Erythroblast (primary cell): ENCODE measurements around the gene MACROD2.

ENCODE experiments used
- GATA1 ChIP-seq: IDR thresholded peaks from 2 replicates; pipeline ENCODE4 v1.6.1; 2011; ENCODE audit warnings: low read depth, mild to moderate bottlenecking, control low read depth, low read length, moderate library complexity
- POLR2A ChIP-seq: IDR thresholded peaks from 2 replicates; pipeline ENCODE4 v1.6.1; 2011; ENCODE audit warnings: mild to moderate bottlenecking, low read length

GRCh38 chr20:14855171-14855570 is 859.9 kb downstream of the MACROD2 start:
- TF ChIP-seq POLR2A: no peak
- no peak for TF ChIP-seq GATA1
